Stimulated activated CD4-positive, alpha-beta T cell treated with anti-CD3 and anti-CD28 coated beads, Interleukin-12 subunit alpha, Interleukin-12 subunit beta, amount 100 ng/mL, for 4 hours (primary cell): ENCODE measurements around the gene C20orf173.

Source experiments
- DNase-seq: peaks from one replicate; pipeline ENCODE4 v3.0.0-alpha.2; 2020

Gene C20orf173

DNA sequence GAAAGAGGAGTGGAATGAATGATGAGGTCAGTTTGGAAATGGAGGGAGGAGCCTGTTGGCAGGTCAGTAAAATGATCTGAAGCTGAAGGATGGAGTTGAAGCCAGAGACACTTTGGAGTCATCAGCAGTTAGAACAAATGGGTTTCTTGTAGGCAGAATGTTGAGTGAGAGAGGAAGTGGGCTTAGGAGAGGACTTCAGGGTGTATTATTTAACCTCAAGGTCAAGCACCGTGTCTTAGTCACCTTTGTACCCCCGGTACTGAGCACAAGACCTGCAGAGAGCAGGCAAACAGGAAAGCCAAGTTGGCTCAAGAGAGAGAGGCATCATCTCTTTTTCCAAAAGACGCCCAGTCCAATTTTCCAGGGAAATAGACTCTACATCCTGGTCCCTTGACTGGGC is 23.3 kb downstream of the C20orf173 start:
- DNase-seq: no peak

DNA sequence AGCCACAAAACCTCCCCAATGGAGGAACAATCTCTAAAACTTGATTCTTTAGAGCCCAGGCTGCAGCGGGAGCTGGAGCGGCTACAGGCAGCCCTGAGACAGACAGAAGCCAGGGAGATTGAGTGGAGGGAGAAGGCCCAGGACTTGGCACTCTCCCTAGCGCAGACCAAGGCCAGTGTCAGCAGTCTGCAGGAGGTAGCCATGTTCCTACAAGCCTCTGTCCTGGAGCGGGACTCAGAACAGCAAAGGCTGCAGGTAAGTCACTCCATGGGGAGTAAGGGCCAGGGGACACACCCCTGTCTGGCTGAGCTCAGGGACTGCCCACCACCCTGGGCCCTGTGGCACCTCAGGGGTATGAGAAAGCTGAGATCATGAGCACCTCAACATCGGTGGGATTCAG is 24.7 kb downstream of the C20orf173 start:
- DNase-seq: no peak

DNA sequence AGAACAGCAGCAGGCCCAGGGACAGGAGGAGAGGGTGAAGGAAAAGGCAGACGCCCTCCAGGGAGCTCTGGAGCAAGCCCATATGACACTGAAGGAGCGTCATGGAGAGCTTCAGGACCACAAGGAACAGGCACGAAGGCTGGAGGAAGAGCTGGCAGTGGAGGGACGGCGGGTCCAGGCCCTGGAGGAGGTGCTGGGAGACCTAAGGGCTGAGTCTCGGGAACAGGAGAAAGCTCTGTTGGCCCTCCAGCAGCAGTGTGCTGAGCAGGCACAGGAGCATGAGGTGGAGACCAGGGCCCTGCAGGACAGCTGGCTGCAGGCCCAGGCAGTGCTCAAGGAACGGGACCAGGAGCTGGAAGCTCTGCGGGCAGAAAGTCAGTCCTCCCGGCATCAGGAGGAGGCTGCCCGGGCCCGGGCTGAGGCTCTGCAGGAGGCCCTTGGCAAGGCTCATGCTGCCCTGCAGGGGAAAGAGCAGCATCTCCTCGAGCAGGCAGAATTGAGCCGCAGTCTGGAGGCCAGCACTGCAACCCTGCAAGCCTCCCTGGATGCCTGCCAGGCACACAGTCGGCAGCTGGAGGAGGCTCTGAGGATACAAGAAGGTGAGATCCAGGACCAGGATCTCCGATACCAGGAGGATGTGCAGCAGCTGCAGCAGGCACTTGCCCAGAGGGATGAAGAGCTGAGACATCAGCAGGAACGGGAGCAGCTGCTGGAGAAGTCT is 25.5 kb downstream of the C20orf173 start:
- DNase-seq: no peak

DNA sequence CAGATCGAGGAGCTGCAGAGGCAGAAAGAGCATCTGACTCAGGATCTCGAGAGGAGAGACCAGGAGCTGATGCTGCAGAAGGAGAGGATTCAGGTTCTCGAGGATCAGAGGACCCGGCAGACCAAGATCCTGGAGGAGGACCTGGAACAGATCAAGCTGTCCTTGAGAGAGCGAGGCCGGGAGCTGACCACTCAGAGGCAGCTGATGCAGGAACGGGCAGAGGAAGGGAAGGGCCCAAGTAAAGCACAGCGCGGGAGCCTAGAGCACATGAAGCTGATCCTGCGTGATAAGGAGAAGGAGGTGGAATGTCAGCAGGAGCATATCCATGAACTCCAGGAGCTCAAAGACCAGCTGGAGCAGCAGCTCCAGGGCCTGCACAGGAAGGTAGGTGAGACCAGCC is 26.2 kb downstream of the C20orf173 start:
- no peak for DNase-seq

DNA sequence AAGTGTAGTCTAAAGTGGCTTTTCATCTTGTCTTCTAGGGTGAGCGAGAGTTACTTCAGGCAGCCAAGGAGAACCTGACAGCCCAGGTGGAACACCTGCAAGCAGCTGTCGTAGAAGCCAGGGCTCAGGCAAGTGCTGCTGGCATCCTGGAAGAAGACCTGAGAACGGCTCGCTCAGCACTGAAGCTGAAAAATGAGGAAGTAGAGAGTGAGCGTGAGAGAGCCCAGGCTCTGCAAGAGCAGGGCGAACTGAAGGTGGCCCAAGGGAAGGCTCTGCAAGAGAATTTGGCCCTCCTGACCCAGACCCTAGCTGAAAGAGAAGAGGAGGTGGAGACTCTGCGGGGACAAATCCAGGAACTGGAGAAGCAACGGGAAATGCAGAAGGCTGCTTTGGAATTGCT is 27.1 kb downstream of the C20orf173 start:
- DNase-seq: no peak

DNA sequence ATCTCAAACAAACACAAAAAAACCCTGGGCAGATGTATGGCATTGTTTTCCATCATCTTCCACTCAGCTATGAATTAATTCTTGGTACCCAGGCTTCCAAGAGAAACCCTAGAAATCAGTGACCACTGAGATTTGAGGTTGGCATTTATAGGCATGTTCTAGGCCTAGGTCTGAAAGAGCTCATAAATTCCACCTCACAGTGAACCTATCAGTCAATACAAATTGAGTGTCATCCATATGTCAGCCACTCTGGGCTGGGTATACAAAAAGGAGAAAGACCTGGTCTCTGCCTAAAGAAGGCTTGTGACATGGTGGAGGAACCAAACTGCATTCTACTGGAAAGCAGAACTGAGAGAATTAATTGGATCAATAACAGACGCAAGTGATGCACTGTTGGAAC is 30.2 kb downstream of the C20orf173 start:
- DNase-seq: no peak

DNA sequence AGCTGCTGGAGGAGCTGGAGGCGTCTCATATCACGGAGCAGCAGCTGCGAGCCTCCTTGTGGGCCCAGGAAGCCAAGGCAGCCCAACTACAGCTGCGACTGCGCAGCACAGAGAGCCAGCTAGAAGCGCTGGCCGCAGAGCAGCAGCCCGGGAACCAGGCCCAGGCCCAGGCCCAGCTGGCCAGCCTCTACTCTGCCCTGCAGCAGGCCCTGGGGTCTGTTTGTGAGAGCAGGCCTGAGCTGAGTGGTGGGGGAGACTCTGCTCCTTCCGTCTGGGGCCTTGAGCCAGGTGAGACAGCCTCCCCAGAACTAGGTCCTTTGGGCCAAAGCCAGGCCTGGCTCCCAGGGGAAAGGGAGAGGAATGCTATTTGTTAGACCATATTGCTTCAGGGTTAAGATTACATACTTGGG is 31.7 kb downstream of the C20orf173 start:
- no peak for DNase-seq

DNA sequence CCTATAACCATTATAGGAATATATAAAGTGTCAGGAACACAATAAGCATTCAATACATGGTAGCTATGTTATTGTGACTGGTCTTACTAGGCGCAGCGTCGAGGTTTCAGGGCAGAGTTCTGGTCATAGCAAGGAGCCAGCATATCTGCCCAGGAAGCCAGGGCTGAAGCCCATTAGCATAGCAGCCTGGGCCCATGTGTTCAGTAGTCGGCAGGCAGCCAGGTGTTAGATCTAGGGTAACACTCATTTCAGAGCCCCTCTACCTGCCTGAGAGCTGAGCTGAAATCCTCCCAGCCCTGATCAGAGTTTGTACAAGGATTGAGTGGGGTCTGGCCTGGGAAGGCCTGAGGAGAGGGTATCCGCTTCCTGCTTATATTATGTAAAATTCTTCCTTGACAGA is 32.1 kb downstream of the C20orf173 start:
- DNase-seq: no peak

DNA sequence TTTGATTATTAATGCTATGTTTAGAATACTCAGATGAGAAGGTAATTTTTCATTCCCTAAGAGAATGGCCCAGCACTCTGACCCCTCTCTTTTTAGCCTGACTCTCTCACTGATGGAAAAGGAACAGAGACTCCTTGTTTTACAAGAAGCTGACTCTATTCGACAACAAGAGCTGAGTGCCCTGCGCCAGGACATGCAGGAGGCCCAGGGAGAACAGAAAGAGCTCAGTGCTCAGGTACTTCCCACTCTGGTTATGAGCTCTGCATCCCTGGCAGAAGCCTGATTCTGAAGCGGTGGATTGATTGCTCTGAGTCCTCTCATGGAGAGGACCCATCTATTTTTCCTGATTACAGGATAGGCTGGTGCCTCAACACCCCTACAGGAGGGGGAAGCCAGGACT is 33.0 kb downstream of the C20orf173 start:
- no peak for DNase-seq

DNA sequence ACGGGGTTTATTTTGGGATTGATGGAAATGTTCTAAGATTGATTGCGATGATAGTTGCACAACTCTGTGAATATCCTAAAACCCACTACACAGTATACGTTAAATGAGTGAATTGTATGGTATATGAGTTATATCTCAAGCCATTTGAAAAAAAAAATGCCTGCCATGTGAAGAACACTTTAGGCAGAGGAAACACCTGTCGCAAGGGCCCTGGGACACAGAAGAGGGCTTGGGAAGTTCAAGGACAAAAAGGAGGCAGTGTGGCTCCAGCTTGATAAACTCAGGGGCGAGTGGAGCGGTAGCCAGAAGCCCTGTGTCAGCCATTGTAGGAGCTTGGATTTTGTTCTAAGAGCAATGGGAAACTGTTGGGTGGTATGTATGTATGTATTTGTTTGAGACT is 37.1 kb downstream of the C20orf173 start:
- no peak for DNase-seq

DNA sequence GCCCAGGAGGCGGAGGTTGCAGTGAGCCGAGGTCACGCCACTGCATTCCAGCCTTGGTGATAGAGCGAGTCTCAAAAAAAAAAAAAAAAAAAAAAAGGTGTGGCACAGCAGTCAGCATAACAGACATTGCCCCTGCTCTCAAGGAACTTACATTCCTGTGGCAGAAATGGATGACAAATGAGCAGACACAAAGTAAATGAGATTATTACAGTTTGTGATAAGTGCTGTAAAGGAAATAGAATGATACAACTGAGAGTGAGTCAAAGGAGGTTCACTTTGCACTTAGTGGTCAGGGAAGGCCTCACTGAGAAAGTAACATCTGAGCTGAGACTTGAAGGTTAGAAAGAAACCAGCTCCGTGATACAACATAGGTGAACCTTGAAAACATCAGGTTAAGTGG is 37.6 kb downstream of the C20orf173 start:
- no peak for DNase-seq

DNA sequence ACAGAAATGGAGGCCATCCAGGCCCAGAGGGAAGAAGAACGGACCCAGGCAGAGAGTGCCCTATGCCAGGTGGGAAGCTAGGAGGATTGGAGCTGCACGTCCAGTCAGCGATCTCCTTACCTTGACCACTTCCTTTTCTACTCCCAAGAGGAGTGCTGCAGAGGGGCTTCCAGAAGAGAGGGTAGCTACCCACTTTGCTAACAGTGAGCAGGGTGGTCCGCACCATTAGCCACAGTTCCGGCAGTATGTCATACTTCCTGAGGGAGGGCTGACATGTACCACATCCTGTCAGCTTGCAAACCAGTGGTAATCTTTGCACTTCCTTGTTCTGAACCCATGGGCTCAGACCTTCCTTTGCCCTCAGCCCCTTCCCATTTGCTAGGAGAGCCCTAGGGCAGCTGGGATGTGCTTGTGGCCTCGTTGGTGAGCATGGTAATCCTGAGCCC is 38.7 kb downstream of the C20orf173 start:
- peak; percentile 41 for DNase-seq

DNA sequence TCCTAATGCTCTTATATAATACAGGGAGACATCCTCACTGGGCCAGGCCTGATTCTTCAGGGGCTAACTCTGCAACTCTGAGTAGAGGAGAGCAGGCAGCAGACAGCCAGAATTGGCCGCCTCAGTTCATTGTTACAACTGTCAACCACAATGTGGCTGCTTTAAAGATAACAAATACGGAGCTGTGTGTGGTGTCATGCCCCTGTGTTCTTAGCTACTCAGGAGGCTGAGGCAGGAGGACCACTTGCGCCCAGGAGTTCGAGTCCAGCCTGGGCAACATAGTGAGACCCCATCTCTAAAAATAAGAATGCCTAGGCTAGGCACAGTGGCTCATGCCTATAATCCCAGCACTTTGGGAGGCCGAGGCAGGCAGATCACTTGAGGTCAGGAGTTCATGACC is 39.7 kb downstream of the C20orf173 start:
- no peak for DNase-seq

DNA sequence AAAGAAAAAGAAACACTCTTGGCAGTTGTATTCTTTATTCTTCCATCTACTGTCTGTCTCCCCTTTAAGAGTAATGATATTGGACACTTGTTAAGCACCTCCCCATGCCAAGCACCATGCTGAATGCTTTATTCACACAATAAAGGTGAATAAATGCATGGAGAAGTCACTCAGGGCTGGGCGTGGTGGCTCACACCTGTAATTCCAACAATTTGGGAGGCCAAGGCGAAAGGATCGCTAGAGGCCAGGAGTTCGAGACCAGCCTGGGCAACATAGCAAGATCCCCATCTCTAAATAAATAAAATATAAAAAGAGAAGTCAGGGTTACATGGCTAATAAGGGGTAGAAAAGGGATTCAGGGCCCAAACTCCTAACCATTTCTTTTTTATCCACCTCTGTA is 42.0 kb downstream of the C20orf173 start:
- no peak for DNase-seq

DNA sequence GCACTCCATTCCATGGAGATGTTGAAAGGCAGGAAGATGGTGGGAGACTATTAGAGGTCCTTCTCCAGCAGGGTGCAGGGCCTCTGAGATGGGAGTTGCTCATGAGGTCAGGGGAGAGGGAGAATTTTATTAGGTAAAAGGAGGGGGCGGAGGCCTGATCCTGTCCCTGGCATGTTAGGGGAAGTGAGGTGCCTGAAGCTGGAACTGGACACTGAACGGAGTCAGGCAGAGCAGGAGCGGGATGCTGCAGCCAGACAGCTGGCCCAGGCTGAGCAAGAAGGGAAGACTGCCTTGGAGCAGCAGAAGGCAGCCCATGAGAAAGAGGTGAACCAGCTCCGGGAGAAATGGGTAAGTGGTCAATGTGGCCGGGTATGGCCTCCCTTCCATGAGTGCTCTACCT is 49.7 kb downstream of the C20orf173 start:
- DNase-seq: no peak

DNA sequence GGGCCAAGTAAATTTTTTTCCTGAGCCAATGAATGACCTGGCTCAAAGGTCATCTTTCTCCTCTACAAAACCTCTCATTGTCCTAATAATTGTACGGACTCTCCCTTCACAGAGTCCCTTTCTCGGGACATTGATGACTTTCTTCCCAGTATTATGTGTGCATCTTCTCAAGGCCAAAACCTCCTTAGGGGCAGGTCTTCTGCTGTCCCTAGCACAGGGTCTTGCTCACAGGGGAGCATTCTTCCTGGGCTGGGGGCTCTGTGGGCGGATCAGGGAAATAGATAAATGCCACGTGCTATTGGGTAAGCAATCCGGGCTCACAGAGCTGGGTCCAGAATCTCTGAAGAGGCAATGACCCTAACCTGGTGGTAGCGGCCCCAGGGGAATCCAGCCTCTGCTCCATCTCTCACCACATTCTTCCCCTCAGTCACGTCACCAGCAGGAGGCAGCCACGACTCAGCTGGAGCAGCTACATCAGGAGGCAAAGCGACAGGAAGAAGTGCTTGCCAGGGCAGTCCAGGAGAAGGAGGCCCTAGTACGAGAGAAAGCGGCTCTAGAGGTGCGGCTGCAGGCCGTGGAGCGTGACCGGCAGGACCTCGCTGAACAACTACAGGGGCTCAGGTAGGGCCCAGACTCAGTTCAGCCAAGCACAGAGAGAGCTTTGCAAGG is 50.5 kb downstream of the C20orf173 start:
- no peak for DNase-seq
